Cerebellar cortex (tissue), 1 donor: ENCODE data around the gene GPR162.
A peak's percentile ranks its signal among the peaks of the same experiment; 100 is the strongest.

Experiments
- DNase-seq: peaks from one replicate; pipeline ENCODE4 v3.0.0-alpha.2; 2015; ENCODE audit warnings: low spot score

The GPR162 gene

DNA sequence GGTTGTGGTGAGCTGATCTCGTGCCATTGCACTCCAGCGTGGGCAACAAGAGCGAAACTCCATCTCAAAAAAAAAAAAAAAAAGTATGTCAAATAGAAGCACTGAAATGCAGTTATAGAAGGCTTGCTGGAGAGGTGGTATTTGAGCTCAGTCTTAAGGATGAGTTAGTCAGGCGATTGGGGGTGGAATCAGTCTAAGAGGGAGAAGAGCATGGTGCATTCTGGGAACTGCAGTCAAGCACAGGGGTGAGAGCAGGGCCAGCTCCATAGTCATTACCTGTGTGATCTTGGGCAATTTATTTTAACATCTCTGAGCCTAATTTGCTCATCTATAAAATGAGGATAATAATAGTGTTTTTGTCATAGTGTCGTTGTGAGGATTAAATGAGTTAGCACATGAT, 13.3 kb downstream of the GPR162 start:
- peak; percentile 23 for DNase-seq

DNA sequence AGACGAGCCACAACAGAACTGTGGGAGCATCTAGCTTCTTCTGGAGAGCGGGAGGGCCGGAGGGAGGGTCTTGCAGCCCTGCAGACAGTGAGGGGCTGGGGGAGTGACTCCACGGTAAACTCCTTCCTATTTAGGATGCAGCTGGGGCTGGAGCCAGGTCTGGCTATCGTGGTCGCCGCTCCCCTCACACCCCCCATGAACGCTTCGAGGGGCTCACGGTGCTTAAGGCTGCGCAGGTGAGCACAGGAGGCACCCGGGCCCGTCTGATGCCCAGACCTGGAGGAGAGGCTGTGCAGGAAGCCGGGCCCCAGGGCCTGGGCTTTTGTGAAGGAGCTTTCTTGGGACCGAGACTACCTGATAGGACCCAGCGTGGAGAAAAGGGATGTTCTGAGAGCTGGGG, 15.2 kb downstream of the GPR162 start:
- no peak for DNase-seq

DNA sequence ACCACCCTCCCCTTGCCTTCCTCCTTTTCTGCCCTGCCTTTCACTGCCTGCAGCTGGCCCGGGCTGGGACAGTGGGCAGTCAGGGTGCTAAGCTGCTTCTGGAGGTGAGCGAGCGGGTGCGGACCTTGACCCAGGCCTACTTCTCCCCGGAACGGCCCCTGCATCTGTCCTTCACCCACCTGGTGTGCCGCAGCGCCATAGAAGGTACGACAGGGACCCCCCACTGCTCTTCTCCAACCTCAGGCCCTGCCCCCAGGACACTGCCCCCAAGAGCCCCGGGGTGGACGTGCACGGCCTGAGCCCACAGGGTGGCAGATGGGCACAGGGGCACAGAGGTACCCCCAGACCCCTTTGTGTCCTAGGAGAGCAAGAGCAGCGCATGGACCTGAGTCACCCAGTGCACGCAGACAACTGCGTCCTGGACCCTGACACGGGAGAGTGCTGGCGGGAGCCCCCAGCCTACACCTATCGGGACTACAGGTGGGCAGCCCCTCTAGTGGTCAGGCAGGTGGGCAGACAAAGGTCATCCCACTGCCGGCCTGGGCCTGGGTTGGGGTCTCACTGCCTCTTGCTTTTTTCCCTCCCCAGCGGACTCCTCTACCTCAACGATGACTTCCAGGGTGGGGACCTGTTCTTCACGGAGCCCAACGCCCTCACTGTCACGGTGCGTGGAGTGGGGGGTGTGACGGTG, 15.9 kb downstream of the GPR162 start:
- DNase-seq, result no peak

DNA sequence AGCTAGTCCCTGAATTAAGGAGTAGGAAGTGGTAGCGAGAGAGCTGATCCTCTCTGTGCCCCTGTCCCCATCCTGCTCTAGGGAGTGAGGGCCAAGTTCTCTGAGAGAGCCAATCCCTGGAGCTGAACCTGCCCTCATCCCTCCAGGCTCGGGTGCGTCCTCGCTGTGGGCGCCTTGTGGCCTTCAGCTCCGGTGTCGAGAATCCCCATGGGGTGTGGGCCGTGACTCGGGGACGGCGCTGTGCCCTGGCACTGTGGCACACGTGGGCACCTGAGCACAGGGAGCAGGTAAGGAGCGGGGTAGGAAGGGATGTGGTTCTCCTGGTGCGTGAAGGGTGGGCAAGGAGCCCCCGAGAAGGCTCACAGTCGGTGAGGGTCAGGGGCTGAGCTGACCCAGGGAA, 17.2 kb downstream of the GPR162 start:
- no peak for DNase-seq

DNA sequence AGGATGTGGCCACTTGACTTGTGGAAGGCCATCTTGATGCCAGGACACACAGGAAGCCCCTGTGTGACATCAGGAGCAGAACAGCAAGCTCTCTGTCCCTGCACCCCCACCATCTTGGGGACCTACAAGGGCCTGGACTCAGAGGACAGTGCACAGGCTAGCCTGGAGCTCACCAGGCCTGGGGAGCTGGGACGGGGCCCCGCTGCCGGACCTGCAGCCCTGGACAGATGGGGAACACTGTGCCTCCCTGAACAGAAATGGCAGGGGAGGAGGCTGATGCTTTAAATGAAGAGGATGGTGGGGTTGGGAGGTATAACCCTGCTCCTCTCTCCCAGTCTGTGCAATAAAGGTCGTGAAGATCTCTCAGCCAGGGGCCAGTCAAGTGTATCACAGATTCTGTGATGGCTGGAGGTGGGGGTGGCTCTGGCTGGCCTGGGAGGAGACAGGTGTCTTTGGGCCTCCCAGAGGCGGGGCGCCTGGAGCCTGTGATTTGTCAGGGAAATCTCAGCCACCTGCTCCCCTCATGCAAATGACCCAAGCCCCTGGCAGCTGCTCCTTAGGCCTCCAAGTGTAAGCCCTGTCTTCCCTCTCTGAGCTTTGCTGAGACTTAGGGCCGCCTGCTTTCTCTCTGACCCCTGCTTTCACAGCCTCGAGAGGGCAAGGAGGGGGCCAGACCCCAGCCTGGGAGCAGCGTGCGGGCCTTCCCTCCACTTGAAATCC, 18.0 kb downstream of the GPR162 start:
- DNase-seq, result peak; percentile 80

DNA sequence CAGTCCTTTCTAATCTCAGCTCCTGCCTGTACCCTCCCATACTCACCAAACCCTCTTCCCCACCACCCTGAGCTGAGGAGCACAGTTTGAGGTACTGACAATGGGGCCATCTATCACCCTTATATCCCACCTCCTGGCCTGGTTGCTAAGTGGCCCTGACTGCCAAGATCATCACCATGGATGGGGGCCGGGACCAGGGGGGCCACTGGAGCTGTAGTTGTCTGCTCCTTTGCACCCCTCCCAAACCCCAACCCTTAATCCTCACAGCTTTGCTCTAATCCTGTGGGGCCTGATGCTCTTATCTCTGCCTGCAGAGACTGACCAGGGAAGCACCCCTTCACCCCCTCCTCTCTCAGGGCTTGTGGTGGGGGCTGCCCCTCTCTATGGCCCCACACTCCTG, 18.7 kb downstream of the GPR162 start:
- DNase-seq, result no peak

DNA sequence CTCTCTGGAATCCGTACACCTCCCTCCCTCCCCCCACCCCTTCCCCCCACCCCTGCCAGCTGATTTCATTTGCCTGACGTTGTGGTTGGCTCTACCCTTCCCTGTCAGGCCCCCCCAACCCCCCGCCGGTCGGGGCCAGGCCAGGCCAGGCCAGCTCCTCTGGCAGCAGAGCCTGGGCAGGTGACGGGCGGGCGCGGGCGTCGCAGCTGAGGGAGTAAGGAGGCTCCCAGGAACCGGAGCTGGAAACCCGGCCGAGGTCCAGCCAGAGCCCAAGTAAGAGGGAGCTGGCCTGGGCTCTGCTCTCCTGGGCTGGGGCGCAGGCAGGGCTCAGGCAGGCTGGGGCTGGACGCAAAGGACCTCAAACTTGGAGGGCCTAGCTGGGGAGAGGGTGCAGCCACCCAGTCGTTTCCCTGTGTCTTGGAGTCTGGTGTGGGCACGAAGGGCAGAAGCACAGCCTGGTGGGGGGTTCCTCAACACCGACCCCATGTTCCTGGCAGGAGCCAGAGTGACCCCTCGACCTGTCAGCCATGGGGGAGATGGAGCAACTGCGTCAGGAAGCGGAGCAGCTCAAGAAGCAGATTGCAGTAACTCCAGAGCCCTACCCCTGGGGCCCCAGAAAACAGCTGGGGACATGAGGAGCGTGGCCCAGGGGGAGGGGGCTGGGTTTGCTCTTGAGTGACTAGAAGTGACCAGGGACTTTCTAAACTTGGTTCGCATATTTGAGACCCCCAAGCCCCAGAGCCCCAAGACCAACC, 19.3 kb downstream of the GPR162 start, which contains the start of gene GNB3:
Gene GNB3, plus strand, starts transcription at position 165 of the 755 bp plus-strand sequence. Its CDS starts 363 bp downstream, at position 528.
- DNase-seq, result no peak

DNA sequence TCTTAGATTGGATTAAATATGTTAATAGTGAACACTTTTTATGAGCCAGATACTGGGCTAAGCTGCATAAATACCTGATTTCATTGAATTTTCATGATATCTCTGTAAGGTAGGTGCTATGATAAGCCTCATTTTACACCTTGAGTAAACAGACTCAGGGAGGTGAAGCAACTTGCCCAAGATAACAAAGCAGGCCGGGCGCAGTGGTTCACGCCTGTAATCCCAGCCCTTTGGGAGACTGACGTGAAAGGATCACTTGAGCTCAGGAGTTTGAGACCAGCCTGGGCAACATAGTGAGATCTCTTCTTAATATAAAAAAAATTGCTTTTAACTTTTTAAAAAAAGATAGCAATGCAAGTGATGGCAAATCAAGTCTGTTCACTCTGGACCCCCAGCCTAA, 20.5 kb downstream of the GPR162 start:
- DNase-seq, result no peak

DNA sequence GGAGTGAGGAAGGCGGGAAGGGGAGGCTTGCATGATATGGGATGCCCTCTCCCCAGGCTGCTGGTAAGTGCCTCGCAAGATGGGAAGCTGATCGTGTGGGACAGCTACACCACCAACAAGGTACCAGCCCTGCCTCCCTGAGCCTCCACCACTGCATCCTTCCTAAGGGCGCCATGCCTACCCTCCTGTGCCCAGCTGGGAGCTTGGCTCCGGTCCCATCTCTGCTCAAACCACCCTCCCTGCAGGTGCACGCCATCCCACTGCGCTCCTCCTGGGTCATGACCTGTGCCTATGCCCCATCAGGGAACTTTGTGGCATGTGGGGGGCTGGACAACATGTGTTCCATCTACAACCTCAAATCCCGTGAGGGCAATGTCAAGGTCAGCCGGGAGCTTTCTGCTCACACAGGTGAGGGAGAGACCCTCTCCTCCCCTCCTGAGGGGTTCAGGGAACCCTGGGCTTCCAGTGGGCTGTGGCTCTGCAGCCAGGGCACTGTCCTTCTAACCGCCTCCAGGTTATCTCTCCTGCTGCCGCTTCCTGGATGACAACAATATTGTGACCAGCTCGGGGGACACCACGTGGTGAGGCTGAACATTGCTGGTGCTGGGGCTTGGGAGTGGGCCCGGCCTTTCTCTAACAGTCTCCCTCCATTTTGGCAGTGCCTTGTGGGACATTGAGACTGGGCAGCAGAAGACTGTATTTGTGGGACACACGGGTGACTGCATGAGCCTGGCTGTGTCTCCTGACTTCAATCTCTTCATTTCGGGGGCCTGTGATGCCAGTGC, 21.7 kb downstream of the GPR162 start:
- DNase-seq, result no peak

DNA sequence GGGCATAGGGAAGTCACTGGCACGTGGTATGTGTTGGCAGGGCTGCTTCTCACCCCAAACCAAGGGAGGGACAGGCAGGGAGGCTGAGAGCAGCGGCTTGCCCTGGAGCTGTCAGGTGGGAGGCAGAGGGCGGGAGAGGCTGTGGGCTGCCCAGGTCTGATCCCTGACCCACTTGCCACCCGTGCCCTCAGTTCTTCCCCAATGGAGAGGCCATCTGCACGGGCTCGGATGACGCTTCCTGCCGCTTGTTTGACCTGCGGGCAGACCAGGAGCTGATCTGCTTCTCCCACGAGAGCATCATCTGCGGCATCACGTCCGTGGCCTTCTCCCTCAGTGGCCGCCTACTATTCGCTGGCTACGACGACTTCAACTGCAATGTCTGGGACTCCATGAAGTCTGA, 23.8 kb downstream of the GPR162 start:
- DNase-seq, result no peak

DNA sequence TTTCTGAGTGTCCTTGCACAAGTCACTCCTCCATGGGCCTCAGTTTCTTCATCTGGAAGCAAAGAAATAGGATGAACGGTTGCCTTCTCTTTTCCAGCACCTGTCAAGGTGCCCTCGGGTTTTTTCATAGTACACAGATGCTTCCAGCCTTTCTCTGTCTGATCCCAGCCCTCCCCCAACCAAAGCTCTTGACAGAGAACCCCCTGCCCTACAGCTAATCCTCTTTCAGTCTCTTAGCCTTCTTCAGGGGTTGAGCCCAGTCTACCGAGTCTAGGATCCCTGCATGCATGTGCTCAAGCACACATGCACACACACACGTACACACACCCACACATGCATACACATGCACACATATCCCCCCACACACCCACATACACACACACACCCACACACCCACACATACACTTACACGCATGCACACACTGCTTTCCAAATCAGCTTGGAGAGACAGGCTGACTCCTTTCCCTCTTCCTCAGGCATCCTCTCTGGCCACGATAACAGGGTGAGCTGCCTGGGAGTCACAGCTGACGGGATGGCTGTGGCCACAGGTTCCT, 24.8 kb downstream of the GPR162 start:
- DNase-seq, result no peak

DNA sequence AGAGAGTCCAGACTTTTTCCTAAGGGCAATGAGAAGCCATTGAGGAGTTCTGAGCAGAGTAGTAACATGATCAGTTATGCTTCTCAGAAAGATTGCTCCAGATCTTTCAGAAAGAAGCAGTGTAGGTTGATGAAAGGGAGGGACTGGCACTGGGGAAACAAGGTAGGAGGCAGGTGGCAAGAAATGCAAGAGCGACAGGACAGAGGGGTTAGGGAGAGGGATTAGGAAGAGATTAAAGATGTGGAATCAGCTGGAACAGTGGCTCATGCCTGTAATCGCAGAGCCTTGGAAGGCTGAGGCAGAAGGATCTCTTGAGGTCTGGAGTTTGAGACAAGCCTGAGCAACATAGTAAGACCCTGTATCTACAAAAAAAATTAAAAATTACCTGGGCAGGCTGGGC, 26.1 kb downstream of the GPR162 start:
- no peak for DNase-seq

DNA sequence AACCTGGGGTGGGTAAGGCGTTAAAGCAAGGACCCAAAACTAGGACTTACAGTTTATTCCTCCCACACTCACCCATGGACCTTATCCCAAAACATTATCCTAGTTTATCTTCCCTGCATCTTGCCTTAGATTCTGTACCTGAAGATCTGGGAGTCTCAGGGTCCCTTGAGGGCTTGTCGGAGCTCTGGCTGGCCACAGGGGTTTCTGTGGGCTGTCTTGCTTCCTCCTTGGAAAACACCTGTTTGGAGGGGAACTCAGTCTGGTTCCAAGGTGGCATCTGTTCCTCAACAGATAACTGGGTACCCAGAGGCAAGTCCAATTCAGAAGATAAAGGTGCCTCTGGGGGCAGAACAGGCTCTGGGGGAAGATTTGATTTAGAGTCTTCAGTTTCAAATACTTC, 27.8 kb downstream of the GPR162 start:
- DNase-seq, result no peak

DNA sequence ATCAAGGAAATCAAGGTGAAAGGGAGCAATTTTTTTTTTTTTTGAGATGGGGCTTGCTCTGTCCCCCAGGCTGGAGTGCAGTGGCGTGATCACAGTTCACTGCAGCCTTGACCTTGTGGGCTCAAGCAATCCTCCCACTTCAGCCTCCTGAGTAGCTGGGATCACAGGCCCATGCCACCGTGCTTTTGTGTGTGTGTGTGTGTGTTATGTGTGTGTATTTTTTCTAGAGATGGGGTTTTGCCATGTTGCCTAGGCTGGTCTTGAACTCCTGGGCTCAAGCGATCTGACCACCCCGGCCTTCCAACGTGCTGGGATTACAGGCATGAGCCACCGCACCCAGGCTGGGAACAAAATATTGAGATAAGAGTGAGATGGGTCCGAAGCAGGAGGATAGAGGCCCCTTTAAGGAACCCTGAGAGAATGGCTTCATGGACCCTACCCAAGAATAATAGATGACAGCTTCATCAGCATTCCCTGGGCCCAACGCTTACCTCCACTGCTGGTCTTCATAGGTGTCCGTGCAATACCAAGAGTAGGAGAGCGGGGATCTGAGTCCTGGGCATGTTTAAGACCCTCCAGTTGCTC, 28.4 kb downstream of the GPR162 start:
- DNase-seq, result no peak

DNA sequence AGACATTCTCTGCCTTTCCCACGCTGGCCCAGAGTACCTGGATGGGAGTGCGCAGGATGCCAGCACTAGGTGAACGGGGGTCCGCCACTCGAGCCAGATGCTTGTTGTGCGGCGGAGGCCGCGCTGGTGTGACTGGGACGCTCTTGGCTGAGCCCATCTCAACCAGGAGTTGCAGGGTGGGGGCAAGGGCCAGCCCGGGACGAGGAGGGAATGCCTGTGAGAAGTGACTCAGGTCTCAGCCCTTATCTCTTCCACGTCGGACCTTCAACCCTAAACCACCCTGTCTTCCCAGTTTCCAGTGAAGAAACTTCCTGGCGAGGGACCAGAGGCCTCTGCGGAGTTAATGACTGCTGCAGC, 29.2 kb downstream of the GPR162 start:
- no peak for DNase-seq

DNA sequence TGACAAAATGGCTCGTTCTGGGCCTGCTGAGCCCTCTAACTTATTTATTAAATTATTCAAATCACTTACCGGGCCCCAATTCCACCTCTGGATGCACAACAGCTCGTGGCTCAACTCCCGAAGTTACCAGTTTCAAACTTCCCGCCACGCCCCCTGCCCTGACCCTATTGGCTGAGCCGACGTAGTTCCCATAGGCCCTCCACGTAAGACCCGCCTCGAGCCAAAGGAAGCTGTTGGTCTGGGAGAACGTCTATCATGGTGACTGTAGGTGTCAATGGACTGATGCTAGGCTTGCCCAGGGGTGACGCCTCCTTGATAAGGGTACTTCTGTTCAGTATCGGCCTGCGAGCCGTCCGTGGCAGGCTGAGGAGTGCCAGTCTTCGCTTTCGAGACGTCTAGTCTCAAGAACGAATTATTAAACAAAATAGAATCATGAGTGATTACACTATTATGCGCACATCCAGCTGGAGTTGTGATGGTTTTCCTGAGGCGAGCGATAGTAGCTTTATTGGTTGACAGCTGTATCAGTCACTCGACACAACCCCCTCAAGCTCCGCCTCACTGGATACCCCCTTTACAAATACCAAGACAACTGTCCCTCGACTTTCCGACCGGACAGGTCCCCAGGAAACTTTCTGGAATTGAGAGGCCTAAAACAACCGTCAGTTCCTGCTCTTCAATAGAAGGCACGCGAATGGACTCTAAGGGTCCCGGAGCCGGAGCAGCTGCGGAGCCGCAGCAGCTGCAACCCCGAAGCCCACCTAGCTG, 29.7 kb downstream of the GPR162 start, which contains the start of gene CDCA3:
Gene CDCA3, minus strand, starts transcription at position 134 of the 768 bp plus-strand sequence. CDS start 334 bp downstream, outside the sequence.
- peak; percentile 99 for DNase-seq

DNA sequence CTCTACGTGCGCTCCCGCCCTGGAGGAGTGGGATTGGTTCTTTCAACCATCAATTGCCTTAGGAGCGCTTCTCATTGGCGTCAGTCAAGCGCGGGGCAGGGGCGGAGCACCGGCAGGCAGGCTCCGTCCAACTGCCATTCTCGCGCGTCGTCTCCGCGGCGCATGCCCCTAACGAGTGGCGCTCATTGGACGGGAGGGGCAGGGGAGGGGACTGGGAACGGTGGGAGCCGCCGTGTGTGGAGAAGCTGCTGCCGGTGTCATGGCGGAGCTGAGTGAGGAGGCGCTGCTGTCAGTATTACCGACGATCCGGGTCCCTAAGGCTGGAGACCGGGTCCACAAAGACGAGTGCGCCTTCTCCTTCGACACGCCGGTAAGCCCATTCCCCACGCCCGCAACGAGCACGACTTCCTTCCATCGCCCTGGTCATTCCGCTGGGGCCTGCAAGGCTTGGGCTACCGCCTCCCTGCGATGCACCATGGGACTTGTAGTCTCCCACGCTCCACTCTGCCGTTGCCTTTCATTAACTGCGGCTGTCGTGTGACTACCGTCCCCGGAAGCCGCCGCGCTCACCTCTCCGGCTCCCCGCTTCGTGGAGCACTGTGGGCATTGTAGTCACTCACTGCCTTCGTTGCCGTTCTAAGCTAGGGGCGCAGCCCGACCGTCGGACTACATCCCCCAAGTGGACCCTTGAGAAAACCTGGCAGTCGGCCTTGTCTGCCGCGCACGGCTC, 30.5 kb downstream of the GPR162 start, which contains the start of gene USP5:
Gene USP5, plus strand, starts transcription at position 230 of the 730 bp plus-strand sequence. Its CDS starts 30 bp downstream, at position 260.
- peak; percentile 100 for DNase-seq

DNA sequence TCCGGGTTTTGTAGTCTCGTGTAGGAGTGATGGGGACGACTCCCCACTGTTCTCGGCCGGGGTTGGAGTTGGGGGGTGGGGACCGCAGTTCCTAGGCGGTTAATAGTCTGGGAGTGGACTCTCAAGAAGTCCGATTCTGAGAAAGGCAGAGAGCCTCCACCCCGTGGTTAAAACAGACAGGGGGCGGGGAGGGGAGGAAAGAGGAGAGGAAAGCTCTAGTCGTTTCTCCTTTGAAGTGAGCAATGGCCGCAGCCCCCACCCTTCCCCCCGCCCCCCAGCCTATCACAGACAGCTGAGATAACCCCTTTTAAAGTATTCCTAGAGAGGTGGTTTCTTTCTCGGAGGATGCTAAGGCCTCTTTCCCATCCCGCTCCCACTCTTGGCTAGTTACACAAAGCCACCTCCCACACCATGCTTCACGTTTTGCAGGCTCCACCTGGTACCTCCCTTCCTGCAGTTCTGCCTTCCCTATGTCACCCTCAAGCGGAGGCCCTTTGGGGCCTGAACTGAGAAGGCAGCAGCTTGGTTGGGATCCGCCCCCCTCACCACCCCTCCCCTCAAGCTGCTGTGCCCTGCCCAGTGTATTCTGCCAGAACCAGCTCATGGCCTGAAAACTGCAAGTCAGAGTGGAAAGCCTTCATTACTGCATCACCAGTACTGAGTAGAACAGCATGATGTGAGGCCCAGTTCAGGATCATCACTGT, 31.2 kb downstream of the GPR162 start:
- peak; percentile 41 for DNase-seq

DNA sequence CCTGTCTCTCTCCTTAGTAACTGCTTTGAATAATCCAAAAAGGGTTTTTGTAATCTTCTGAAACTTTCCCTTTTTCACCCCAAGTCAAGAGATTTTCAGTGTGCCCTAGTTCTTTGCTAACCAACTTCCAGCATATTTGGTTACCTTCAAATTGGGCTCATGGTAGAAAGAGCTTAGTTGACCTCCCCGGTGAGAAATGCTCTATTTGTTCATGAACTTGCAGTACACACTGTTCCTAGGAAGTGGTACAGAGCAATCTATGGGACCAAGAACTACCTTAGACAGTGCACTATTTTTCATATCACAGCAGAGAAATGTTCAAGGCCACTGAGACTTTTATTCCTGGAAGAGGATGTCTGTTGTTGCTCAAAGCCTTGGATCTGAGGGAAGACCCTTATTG, 32.0 kb downstream of the GPR162 start:
- no peak for DNase-seq
